ENCODE data around the gene ZNF496.
"Not testable (repeated sequence)": the region's sequence is repeated elsewhere in the genome, so short reads cannot be mapped to it uniquely, and the experiment has no call there.

The ZNF496 gene

DNA sequence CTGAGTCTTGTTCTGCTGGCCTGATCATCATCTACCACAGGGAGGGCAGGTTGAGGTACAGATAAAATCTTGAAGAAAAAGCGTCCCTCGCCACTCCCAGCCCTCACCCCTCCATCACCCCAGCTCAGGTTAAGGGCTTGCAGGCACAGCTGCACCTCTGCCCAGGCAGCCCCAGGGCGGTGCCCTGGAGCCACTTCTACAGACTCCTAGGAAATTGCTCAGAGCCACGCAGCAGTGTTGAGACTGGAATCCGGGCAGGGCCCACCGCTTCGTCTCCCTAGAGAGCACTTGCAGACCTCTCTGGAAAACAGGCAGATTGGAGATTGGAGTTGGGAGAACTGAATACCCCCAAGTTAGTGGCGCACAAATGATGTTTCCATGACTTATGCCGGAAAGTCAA, 40.5 kb downstream of the ZNF496 start:
- DNase-seq: no peak

GRCh38 chr1:247290576-247290975, 41.1 kb downstream of the ZNF496 start:
- DNase-seq: no peak

DNA sequence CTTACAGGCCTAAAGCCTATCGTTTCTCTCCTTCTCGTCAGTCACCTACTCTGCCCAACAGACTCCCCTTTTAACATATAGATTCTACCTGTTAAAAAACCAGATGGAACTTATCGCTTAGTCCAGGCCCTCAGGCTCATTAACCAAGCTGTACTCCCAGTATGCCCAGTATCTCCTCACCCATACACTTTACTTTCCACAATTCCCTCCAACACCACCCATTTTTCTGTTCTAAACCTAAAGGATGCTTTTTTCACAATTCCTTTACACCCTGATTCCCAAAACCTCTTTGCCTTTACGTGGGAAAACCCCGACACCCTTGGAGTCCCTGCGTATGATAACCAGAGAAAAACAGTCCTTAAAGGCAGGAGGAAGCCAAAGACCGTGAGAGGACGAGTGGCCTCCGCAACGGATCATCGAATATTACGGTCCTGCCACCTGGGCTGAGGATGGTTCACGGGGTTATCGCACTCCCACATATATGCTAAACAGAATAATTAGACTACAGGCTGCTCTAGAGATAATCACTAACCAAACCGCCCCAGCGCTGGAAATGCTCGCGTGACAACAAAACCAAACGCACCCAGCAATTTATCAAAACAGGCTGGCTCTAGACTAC, 42.3 kb downstream of the ZNF496 start:
- not testable (repeated sequence) for DNase-seq

DNA sequence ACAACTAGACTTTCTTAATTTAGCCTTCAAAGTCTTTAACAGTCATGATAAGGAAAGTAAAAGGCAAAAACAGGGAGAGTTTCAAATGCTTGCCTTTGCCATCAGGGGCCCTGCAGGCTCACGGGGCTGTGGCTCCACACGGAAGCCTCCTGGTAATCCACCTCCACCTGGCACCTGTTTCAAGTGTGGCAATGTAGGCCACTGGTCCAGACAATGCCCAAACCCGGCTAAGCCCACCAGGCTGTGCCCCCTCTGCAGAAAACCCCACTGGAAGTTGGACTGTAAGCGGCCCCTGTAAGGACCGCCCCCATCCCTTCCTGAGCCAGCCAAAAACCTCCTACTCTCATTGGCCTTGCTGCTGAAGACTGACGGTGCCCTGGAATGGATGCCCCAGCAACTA, 43.3 kb downstream of the ZNF496 start:
- no peak for DNase-seq

DNA sequence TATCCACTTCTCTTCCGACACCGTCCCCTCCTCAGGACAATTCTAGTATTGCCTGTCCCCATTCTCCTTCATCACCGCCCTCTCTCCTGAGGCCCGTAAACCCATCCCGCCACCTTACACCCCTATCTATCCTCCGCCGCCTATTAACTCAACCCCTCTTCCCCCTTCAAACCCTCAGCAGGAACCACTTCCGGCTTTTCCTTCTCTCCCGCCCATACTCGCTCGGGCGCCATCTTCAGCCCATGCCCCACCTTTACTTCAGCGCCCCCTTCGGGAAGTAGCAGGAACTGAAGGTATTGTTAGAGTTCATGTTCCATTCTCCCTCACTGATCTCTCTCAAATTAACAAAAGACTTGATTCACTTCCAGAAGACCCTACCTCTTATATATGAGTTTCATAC, 44.2 kb downstream of the ZNF496 start:
- DNase-seq: no peak

DNA sequence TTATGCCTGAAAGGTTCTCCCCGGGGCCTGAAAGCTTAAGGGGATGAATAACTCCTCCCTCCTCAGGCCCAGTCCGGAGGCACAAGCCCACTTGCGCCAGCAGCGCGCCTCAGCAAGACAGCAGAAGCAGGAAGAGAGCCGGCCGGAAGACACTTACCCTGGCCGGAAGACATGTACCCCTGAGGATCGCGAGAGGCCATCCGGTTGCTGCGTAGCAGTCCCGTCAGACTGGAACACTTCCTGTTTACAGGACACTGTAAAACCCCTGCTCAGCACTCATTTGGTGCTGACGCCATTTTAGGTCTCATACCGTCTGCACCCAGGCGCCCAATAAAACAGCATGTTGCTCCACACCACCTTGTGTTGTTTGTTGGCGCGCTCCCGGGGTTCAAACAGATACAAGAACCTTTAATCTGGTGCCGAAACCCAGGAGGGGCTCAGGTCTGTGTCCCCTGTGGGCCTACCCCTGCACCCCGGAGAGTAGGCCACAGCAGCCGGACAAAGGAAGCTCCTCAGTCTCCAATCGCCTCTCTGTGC, 45.5 kb downstream of the ZNF496 start:
- no peak for DNase-seq

- DNase-seq: no peak
Observed at GRCh38 chr1:247281001-247281574, 50.6 kb downstream of the ZNF496 start.

GRCh38 chr1:247277191-247277590, 54.5 kb downstream of the ZNF496 start:
- DNase-seq: no peak

DNA sequence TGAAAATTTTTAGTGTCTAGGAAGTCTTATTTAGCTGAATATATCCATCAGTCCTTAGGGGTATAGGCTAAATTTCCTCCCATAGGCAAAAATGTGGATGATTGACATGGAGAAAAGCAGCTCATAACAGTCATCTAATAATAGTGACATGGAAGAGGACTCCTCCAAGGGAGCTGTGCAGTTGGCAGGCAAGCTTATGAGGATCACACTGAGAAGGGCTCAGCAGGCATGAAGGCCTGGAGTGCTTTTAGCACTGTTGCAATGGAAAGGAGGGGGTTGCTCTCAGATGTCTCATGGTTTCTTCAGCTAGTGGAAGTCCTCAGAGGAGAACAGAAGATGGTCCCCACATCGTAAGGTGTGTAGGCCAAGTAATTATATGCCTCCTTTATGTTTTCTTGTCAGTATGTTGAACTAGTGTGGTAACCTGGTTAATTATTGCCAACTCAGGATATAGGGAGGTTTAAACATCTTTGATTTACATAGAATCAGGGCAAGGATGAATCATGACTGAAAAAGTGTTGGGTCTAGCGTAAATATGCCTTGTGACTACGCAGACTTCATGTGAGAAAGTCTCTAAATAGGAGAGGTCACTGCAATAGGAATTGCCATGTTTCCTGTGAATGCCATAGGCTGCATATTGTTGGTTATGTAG, 56.9 kb downstream of the ZNF496 start:
- DNase-seq: no peak

- DNase-seq: no peak
Observed at GRCh38 chr1:247273013-247273412, 58.7 kb downstream of the ZNF496 start.

DNA sequence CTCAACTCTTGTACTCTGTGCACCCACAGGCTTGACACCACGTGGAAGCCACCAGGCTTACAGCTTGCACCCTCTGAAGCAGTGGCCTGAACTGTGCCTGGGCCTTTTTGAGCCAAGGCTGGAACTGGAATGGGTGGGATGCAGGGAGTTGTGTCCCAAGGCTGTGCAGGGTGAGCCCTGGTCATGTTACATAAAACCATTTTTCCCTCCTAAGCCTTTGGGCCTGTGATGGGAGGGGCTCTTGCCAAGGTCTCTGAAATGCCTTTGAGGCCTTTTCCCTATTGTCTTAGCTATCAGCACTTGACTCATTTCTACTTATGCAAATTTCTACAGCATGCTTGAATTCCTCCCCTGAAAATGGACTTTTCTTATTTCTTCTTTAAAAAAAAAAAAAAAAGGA, 61.7 kb downstream of the ZNF496 start:
- DNase-seq: no peak

GRCh38 chr1:247269133-247269532, 62.5 kb downstream of the ZNF496 start:
- DNase-seq: no peak

GRCh38 chr1:247268390-247269045, 63.1 kb downstream of the ZNF496 start:
- DNase-seq: peak; percentile 1

DNA sequence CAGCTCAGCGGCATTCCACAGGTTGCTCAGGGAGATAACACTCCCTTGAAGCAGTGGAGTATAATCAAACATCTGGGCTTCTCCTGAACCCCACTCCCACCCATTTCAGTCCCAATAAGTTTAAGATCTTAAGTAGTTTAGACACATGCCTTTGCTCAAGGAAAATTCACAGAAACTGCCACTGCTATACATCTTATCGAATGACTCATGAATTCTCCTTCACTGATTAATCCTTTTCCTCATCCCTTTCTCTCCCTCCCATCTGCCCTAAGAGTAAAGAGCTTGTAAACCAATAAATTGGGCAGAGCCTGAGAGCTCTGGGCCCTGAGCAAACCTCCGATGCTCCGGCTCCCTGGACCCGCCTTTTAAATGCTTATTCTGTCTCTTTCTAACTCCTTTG, 65.6 kb downstream of the ZNF496 start:
- DNase-seq: no peak

GRCh38 chr1:247255772-247256171, 75.9 kb downstream of the ZNF496 start, which contains the start of gene VN1R5:
VN1R5 (plus strand) TSS chr1:247256072.
- not testable (repeated sequence) for DNase-seq

DNA sequence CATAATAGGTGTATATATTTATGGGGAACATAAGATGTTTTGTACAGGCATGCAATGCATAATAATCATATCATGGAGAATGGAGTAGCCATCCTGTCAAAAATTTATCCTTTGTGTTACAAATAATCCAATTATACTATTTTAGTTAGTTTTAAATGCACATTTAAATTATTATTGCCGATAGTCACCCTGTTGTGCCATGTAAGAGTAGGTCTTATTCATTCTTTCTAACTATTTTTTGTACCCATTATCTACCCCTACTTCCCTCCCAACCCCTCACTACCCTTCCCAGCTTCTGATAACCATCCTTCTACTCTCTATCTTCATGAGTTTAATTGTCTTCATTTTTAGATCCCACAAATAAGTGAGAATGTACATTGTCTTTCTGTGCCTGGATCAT, 84.1 kb downstream of the ZNF496 start:
- DNase-seq: no peak

Data from inflammatory macrophage treated with lipopolysaccharide for 4 hours (primary cell).